GM13977 (cell line): ENCODE data around the gene CSNK1A1L.

Experiments
- DNase-seq: peaks from one replicate; pipeline ENCODE4 v3.0.0; 2012; ENCODE audit warnings: low spot score
- CTCF ChIP-seq: IDR thresholded peaks from 2 replicates; pipeline ENCODE4 v1.5.1; 2012; ENCODE audit warnings: mild to moderate bottlenecking, control low read depth; ENCODE audit not compliant: insufficient read depth; ENCODE audit errors: extremely low read depth, missing control alignments
- in situ Hi-C: fragments of 300-500 bp; cut with MboI; formaldehyde crosslinking; loops from one replicate; pipeline ENCODE4 v1.12.0; 2022; ENCODE audit warnings: low sequenced_read_pairs, low pct_unique_long_range_greater_than_20kb, mixed read lengths, inconsistent platforms; ENCODE audit not compliant: unreplicated experiment

Gene CSNK1A1L

DNA sequence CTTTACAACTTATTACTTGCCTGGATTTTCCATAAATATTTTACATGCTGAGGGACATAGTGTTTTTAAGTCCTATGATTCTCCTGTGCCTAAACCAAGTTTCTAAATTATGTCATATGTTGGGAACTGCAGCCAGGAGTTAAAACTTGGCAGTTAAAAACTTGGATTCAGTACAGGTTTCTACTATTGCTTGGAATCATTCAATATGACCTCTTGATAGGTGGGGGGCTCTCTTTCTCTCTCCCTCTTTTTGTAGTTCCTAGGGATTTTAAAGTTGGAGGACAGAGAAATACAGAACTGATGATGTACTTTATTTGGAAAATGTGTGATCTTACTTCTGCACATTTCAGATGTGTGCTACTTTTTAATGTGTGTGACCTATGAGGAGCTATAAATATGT lies 4.7 kb downstream of the CSNK1A1L start:
- in situ Hi-C loops, result no loop called here
- no peak for DNase-seq
- TF ChIP-seq CTCF, result no peak

DNA sequence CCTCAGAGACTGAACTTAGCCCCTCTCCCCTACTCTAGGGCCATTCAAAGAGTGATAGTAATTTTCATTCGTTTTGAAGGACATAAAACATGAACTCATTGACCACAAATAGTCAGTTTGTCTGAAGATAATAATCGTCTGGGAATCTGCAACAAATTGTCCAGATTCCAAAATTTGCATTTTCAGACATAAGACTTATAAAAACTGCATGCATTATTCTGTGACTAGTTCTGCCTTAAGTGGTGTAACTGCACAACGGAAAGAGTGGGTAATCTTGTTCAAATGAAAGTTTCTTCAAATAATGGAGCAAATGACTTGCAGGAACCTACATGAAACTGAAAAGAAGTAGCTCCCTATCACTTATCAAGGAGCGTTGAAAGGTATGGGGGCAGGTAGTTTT lies 8.4 kb downstream of the CSNK1A1L start:
- in situ Hi-C loops, result no loop called here
- TF ChIP-seq CTCF, result no peak
- no peak for DNase-seq

DNA sequence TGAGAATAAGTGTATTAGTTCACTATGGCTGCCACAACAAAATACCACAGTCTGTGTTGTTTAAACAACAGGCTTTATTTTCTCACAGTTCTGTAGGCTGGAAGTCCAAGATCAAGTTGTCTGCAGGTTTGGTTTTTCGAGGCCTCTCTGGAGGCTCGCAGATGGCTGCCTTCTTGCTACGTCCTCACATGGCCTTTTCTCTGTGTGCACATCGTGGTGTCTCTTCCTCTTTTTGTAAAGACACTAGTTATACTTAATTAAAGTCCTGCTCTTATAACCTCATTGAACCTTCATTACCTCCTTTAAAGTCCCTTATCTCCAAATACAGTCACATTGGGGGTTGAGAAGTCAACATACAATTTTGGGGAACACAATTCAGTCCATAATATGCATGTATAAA lies 10.6 kb downstream of the CSNK1A1L start:
- DNase-seq, result no peak
- no peak for TF ChIP-seq CTCF
- in situ Hi-C loops, result no loop called here

GRCh38 chr13:37094099-37094498 lies 11.4 kb downstream of the CSNK1A1L start:
- in situ Hi-C loops, result no loop called here
- no peak for DNase-seq
- TF ChIP-seq CTCF, result no peak

- no peak for DNase-seq
- no peak for TF ChIP-seq CTCF
- in situ Hi-C loops, result no loop called here
These were observed 13.6 kb downstream of the CSNK1A1L start for GRCh38 chr13:37091835-37092234.

- no peak for DNase-seq
- no peak for TF ChIP-seq CTCF
- in situ Hi-C loops, result no loop called here
These were observed 14.6 kb downstream of the CSNK1A1L start for GRCh38 chr13:37090912-37091311.

DNA sequence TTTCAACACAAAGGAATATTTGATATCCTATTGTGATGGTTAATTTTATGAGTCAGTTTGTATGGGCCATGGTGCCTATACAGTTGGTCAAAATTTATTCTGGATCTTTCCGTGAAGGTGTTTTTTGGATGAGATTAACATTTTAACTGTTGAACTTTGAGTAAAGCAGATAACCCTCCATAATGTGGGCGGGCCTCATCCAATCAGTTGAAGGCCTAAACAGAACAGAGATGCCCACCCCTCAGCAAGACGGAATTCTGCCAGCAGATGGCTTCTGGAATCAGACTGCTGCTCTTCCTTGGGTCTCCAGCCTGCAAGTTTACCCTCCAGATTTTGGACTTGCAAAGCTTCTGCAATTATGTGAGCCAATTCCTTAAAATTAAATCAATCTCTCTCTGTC lies 16.0 kb downstream of the CSNK1A1L start:
- no peak for DNase-seq
- in situ Hi-C loops, result no loop called here
- no peak for TF ChIP-seq CTCF
